ENCODE data around the gene AGAP5. TPM values are rescaled to one million over a fixed set of nuclear protein-coding genes. Genes with fewer than 3 reads are reported as not detected.

Gene AGAP5
- total and polyA plus RNA-seq, 9 of the 15 experiments (the other 6 are each of a cell fraction or from before 2014, with no cell fraction given), result 0.32 to 7.5 (median 5.3) TPM

DNA sequence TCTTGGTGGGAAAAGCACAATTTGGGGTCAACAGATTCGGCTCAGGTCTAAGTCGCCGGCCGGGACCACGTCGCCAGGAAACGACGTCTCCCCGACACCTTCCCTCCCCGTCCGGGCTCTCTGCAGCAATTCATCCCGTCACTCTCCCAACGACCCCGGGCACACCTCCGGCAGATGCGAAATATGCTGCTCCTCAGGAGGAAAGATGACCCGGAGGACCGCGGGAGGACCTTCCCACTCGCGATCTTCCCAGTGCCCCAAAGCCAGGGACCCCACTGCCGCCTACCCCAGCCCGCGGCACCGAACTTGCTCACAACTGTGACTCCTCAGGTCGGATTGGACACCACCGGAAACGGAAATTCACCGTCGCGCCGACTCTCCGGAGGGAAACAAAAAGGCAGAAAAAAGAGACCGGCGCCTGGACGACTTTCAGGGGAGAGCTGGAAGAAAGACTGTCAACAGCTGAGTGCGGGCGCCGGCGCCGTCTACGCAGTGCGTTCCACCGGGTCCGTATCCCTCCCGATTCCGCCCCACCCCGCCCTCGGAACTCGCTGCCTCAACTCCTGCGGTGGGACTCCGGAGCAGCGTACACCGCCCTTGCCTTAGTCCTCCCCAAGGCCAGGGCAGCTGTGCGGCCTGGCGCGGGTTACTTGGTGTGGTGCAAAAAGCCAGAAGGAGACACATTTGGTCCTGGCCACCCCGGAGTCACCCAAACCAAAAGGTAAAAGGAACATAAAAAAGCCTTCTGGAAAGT lies 32.4 kb upstream of the AGAP5 start (continued):
- TF ChIP-seq CBX2 (IDR thresholded peaks at IDR 0.05; ENCODE audit: insufficient read depth, low read length, poor library complexity, severe bottlenecking), result no peak
- TF ChIP-seq RFX1 (IDR thresholded peaks at IDR 0.05), result peak; percentile 58
- TF ChIP-seq MAZ (CRISPR knock-in tag; conservative IDR thresholded peaks at IDR 0.05 in 1 of 2, IDR thresholded peaks at IDR 0.05 in 1 of 2), result peak; percentile 69 to 86; a peak in 3 of 4 replicates
- TF ChIP-seq, protein P1, sequence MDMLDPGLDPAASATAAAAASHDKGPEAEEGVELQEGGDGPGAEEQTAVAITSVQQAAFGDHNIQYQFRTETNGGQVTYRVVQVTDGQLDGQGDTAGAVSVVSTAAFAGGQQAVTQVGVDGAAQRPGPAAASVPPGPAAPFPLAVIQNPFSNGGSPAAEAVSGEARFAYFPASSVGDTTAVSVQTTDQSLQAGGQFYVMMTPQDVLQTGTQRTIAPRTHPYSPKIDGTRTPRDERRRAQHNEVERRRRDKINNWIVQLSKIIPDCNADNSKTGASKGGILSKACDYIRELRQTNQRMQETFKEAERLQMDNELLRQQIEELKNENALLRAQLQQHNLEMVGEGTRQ (CRISPR knock-in tag; IDR thresholded peaks at IDR 0.05), result no peak
- TF ChIP-seq, protein P2, sequence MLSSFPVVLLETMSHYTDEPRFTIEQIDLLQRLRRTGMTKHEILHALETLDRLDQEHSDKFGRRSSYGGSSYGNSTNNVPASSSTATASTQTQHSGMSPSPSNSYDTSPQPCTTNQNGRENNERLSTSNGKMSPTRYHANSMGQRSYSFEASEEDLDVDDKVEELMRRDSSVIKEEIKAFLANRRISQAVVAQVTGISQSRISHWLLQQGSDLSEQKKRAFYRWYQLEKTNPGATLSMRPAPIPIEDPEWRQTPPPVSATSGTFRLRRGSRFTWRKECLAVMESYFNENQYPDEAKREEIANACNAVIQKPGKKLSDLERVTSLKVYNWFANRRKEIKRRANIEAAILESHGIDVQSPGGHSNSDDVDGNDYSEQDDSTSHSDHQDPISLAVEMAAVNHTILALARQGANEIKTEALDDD (IDR thresholded peaks at IDR 0.05), result no peak
- TF ChIP-seq ZNF57 (CRISPR knock-in tag; IDR thresholded peaks at IDR 0.05), result no peak
- TF ChIP-seq, protein P3, sequence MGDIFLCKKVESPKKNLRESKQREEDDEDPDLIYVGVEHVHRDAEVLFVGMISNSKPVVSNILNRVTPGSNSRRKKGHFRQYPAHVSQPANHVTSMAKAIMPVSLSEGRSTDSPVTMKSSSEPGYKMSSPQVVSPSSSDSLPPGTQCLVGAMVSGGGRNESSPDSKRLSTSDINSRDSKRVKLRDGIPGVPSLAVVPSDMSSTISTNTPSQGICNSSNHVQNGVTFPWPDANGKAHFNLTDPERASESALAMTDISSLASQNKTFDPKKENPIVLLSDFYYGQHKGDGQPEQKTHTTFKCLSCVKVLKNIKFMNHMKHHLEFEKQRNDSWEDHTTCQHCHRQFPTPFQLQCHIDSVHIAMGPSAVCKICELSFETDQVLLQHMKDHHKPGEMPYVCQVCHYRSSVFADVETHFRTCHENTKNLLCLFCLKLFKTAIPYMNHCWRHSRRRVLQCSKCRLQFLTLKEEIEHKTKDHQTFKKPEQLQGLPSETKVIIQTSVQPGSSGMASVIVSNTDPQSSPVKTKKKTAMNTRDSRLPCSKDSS (IDR thresholded peaks at IDR 0.05; ENCODE audit: low read depth, partially characterized antibody), result no peak
- TF ChIP-seq, protein P4, sequence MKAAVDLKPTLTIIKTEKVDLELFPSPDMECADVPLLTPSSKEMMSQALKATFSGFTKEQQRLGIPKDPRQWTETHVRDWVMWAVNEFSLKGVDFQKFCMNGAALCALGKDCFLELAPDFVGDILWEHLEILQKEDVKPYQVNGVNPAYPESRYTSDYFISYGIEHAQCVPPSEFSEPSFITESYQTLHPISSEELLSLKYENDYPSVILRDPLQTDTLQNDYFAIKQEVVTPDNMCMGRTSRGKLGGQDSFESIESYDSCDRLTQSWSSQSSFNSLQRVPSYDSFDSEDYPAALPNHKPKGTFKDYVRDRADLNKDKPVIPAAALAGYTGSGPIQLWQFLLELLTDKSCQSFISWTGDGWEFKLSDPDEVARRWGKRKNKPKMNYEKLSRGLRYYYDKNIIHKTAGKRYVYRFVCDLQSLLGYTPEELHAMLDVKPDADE (conservative IDR thresholded peaks at IDR 0.05; ENCODE audit: control insufficient read depth, low read depth, low read length), result 0 out of 2 replicates have a peak, but pooled peaks have one; percentile 64
- peak; percentile 97 for TF ChIP-seq POLR2B (IDR thresholded peaks at IDR 0.05; ENCODE audit: low read depth, partially characterized antibody)
- peak; percentile 78 for TF ChIP-seq SP1 (CRISPR knock-in tag; IDR thresholded peaks at IDR 0.05)
- no peak for TF ChIP-seq U2AF2 (optimal IDR thresholded peaks at IDR 0.05; ENCODE audit: low read depth, low read length)
- no peak for TF ChIP-seq RUNX1 (IDR thresholded peaks at IDR 0.05; ENCODE audit: low read depth)
- peak; percentile 97 for TF ChIP-seq POLR2AphosphoS5 (IDR thresholded peaks at IDR 0.05; ENCODE audit: control insufficient read depth, insufficient read depth, low read depth, low read length)
- TF ChIP-seq, protein P5, sequence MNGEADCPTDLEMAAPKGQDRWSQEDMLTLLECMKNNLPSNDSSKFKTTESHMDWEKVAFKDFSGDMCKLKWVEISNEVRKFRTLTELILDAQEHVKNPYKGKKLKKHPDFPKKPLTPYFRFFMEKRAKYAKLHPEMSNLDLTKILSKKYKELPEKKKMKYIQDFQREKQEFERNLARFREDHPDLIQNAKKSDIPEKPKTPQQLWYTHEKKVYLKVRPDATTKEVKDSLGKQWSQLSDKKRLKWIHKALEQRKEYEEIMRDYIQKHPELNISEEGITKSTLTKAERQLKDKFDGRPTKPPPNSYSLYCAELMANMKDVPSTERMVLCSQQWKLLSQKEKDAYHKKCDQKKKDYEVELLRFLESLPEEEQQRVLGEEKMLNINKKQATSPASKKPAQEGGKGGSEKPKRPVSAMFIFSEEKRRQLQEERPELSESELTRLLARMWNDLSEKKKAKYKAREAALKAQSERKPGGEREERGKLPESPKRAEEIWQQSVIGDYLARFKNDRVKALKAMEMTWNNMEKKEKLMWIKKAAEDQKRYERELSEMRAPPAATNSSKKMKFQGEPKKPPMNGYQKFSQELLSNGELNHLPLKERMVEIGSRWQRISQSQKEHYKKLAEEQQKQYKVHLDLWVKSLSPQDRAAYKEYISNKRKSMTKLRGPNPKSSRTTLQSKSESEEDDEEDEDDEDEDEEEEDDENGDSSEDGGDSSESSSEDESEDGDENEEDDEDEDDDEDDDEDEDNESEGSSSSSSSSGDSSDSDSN (IDR thresholded peaks at IDR 0.05; ENCODE audit: borderline replicate concordance in 1 of 2, low read depth in 2 of 2, low read length in 2 of 2), result peak; percentile 80 to 96; a peak in 3 of 4 replicates
- TF ChIP-seq ZNF507 (tag; conservative IDR thresholded peaks at IDR 0.05), result no peak
- TF ChIP-seq ZNF239 (CRISPR knock-in tag; IDR thresholded peaks at IDR 0.05), result no peak
